HG03442 (cell line): ENCODE data around the gene TECPR1.

Experiments
- ATAC-seq: cut with Tn5 transposase; IDR thresholded peaks from one replicate; pipeline ENCODE4 v1.9.1; 2021; ENCODE audit warnings: mild to moderate bottlenecking, moderate library complexity; ENCODE audit not compliant: unreplicated experiment

The TECPR1 gene

GRCh38 chr7:98193474-98194180, 58.4 kb downstream of the TECPR1 start:
- ATAC-seq = no peak

- no peak for ATAC-seq
Measured at GRCh38 chr7:98192781-98193457, 59.1 kb downstream of the TECPR1 start.

GRCh38 chr7:98191668-98192431, 60.2 kb downstream of the TECPR1 start:
- ATAC-seq = no peak

- ATAC-seq = no peak
Measured at GRCh38 chr7:98189559-98189958, 62.5 kb downstream of the TECPR1 start.

- ATAC-seq = no peak
Measured at GRCh38 chr7:98187138-98187502, 64.9 kb downstream of the TECPR1 start.

- no peak for ATAC-seq
Measured at GRCh38 chr7:98186452-98187137, 65.4 kb downstream of the TECPR1 start.

- ATAC-seq = no peak
Measured at GRCh38 chr7:98185101-98185500, 66.9 kb downstream of the TECPR1 start.

GRCh38 chr7:98180751-98181150, 71.3 kb downstream of the TECPR1 start:
- ATAC-seq = no peak

- ATAC-seq = no peak
Measured at GRCh38 chr7:98178762-98179490, 73.1 kb downstream of the TECPR1 start.

GRCh38 chr7:98178321-98178720, 73.7 kb downstream of the TECPR1 start:
- ATAC-seq = no peak

- no peak for ATAC-seq
Measured at GRCh38 chr7:98177553-98177952, 74.5 kb downstream of the TECPR1 start.

- no peak for ATAC-seq
Measured at GRCh38 chr7:98175260-98175940, 76.6 kb downstream of the TECPR1 start.

- ATAC-seq = no peak
Measured at GRCh38 chr7:98174334-98175259, 77.4 kb downstream of the TECPR1 start.

- ATAC-seq = no peak
Measured at GRCh38 chr7:98171449-98171848, 80.6 kb downstream of the TECPR1 start.

- no peak for ATAC-seq
Measured at GRCh38 chr7:98170966-98171365, 81.1 kb downstream of the TECPR1 start.

- no peak for ATAC-seq
Measured at GRCh38 chr7:98168904-98169621, 83.0 kb downstream of the TECPR1 start.

GRCh38 chr7:98168181-98168903, 83.7 kb downstream of the TECPR1 start:
- ATAC-seq = peak; percentile 79

- no peak for ATAC-seq
Measured at GRCh38 chr7:98167653-98168052, 84.4 kb downstream of the TECPR1 start.
